ENCODE measurements around the gene PFN2. TPM values are rescaled to one million over a fixed set of nuclear protein-coding genes. Genes with fewer than 3 reads are reported as not detected.

PFN2 gene
- total and polyA plus RNA-seq, 10 donors = 11.4 to 21.9 (median 17.8) TPM

DNA sequence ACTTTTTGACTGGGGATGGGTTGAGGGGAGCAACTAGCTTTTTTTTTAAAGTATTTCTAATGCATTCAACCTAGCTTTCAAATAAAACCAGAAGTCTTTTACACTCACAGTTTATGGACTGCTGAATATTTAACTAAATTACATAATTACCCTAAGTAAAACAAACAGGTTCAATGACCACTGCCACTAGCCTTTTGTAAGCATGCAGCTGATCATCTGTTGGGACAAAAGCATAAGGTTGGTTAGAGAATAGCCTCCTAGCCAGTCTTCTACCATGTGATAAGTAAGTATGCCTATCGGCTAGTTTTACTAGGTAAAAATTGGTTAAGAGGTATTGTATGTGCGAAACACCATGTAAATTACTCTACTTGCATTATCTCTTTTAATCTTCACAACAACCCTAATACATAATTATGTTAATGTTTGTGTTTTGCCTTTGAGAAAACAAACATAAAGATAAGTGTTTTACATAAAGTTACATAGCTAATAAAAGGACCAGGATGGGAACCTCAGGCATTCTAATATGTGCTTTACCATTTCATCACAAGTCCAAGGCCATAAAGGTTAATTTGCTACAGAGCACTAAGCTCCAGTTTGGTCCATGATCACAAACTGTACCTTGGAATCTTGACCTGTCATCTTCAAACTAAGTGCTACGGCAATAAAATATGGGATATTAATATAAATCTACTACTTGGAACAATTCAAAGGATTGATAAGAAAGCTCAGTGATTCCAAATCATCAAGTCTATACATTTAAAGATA is 13.2 kb downstream of the PFN2 start:
- 96 to 100% (median 97%) methylated on average over 3 of the region's 3 CpGs for whole genome bisulfite sequencing, 5 donors
- TF ChIP-seq POLR2A (IDR thresholded peaks at IDR 0.05) (no peak), POLR2AphosphoS5 (IDR thresholded peaks at IDR 0.05) (no peak)
- TF ChIP-seq, protein P1, sequence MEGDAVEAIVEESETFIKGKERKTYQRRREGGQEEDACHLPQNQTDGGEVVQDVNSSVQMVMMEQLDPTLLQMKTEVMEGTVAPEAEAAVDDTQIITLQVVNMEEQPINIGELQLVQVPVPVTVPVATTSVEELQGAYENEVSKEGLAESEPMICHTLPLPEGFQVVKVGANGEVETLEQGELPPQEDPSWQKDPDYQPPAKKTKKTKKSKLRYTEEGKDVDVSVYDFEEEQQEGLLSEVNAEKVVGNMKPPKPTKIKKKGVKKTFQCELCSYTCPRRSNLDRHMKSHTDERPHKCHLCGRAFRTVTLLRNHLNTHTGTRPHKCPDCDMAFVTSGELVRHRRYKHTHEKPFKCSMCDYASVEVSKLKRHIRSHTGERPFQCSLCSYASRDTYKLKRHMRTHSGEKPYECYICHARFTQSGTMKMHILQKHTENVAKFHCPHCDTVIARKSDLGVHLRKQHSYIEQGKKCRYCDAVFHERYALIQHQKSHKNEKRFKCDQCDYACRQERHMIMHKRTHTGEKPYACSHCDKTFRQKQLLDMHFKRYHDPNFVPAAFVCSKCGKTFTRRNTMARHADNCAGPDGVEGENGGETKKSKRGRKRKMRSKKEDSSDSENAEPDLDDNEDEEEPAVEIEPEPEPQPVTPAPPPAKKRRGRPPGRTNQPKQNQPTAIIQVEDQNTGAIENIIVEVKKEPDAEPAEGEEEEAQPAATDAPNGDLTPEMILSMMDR (IDR thresholded peaks at IDR 0.05 in 8 of 11, conservative IDR thresholded peaks at IDR 0.05 in 3 of 11) = no peak
- no peaks in the 10 kb centered on the region for H3K27me3 ChIP-seq (replicated peaks in 1 of 7)
- no peaks in the 10 kb centered on the region for H3K9me3 ChIP-seq
- intact Hi-C loops (cut with DNase I; ENCODE audit: low total_unique reads) = no loop called here
- H3K36me3 ChIP-seq = peaks cover 0 to 37% (median 0%) of the 10 kb centered on the region in 6 donors
- H3K27ac ChIP-seq = no peak overlapping the region
- H3K4me3 ChIP-seq = no peak overlapping the region
- DNase-seq = no peak
- peaks cover 0 to 26% (median 12%) of the 10 kb centered on the region in 6 donors for H3K4me1 ChIP-seq

DNA sequence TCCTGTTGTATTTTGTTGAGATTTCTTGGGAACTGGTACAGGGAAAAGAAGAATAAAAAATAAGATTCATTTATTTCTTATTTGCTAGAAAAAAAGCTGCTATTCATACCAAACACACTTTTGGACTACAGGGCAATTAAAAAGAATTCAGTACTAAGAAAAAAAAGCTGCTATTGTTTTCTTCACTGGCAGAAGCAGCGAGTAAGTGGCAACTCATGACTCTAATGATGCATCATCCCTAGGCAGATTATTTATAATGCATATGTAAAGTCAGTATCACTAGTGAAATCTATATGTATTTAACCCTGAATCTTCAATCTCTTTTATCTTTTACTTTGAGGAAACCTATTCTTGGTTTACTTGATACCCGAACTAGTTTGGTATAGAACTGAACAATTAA is 15.2 kb downstream of the PFN2 start:
- Histone ChIP-seq H3K4me1 (peaks cover 0 to 26% (median 12%) of the 10 kb centered on the region in 6 donors), H3K36me3 (peaks cover 0 to 45% (median 0%) of the 10 kb centered on the region in 6 donors), H3K27me3 (replicated peaks in 1 of 7) (no peaks in the 10 kb centered on the region), H3K9me3 (no peaks in the 10 kb centered on the region), H3K27ac (no peak overlapping the region), H3K4me3 (no peak overlapping the region)
- 90 to 96% (median 91%) methylated on average over 2 of the region's 2 CpGs for WGBS, 5 donors
- intact Hi-C loops (cut with DNase I; ENCODE audit: low total_unique reads) = no loop called here
- no peak for DNase-seq
- TF ChIP-seq, protein P1 (IDR thresholded peaks at IDR 0.05 in 8 of 11, conservative IDR thresholded peaks at IDR 0.05 in 3 of 11) = no peak
- TF ChIP-seq POLR2AphosphoS5 (IDR thresholded peaks at IDR 0.05) = no peak
- TF ChIP-seq POLR2A (IDR thresholded peaks at IDR 0.05) = no peak

- intact Hi-C loops (cut with DNase I; ENCODE audit: low total_unique reads) = no loop called here
- H3K36me3 ChIP-seq = peaks cover 0 to 42% (median 0%) of the 10 kb centered on the region in 6 donors
- H3K27ac ChIP-seq = no peak overlapping the region
- H3K4me3 ChIP-seq = no peak overlapping the region
- peaks cover 0 to 26% (median 12%) of the 10 kb centered on the region in 6 donors for H3K4me1 ChIP-seq
- 4 to 14% (median 11%) methylated on average over 1 of the region's 1 CpG for WGBS, 5 donors
- H3K9me3 ChIP-seq = no peaks in the 10 kb centered on the region
- DNase-seq = no peak
- H3K27me3 ChIP-seq (replicated peaks in 1 of 7) = no peaks in the 10 kb centered on the region
- TF ChIP-seq POLR2AphosphoS5 (IDR thresholded peaks at IDR 0.05) (no peak), POLR2A (IDR thresholded peaks at IDR 0.05) (no peak)
- TF ChIP-seq, protein P1 (IDR thresholded peaks at IDR 0.05 in 8 of 11, conservative IDR thresholded peaks at IDR 0.05 in 3 of 11) = no peak
Measured at GRCh38 chr3:149954812-149955211, 15.9 kb downstream of the PFN2 start.

DNA sequence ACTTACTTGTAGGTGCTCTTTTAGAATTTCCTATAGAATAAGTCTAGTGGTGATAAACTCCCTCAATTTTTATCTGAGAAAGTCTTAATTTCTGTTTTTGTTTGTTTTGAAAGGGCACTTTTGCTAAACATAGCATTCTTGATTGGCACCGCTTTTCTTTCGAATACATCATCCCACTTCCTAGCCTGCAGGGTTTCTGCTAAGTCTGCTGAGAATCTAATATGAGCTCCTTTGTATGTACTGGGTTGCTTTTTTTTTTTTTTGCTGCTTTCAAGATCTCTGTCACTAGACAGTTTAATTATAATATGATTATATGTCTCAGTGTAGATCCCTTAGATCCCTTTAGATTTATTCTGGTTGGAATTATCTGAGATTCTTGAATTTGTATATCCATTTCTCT is 21.5 kb downstream of the PFN2 start:
- no peak overlapping the region for H3K4me3 ChIP-seq
- peaks cover 0 to 8% (median 4%) of the 10 kb centered on the region in 8 donors for H3K9me3 ChIP-seq
- peaks cover 0 to 54% (median 3%) of the 10 kb centered on the region in 6 donors for H3K36me3 ChIP-seq
- no peaks in the 10 kb centered on the region for H3K27me3 ChIP-seq (replicated peaks in 1 of 7)
- WGBS, 5 donors = 95 to 100% (median 99%) methylated on average over 2 of the region's 2 CpGs
- TF ChIP-seq POLR2AphosphoS5 (IDR thresholded peaks at IDR 0.05) (no peak), POLR2A (IDR thresholded peaks at IDR 0.05) (no peak)
- TF ChIP-seq, protein P1 (IDR thresholded peaks at IDR 0.05 in 8 of 11, conservative IDR thresholded peaks at IDR 0.05 in 3 of 11) = no peak
- no peak for DNase-seq
- no peak overlapping the region for H3K27ac ChIP-seq
- H3K4me1 ChIP-seq = peaks cover 0 to 25% (median 4%) of the 10 kb centered on the region in 6 donors
- intact Hi-C loops (cut with DNase I; ENCODE audit: low total_unique reads) = no loop called here
